H1 (cell line): ENCODE results near the gene KCTD7. TPM values are rescaled to one million over a fixed set of nuclear protein-coding genes. Genes with fewer than 3 reads are reported as not detected.
"Not testable (repeated sequence)": the region's sequence is repeated elsewhere in the genome, so short reads cannot be mapped to it uniquely, and the experiment has no call there.

Experiments used
- CTCF ChIA-PET: fragments of 300-600 bp; sonication (Branson Sonifier 250); formaldehyde crosslinking; loops from one replicate; lab custom pipeline; 2021; ENCODE audit not compliant: partially characterized antibody; lab: Charles Lee
- POLR2A ChIA-PET: fragments of 300-600 bp; sonication (Branson Sonifier 250); formaldehyde crosslinking; loops from one replicate; lab custom pipeline; 2021; ENCODE audit warnings: inconsistent platforms; ENCODE audit not compliant: partially characterized antibody; lab: Charles Lee
- DNase-seq, 2 experiments: peaks; one replicate each; pipeline versions ENCODE4 v3.0.0 to v3.0.0-alpha.2; 2010 to 2022; ENCODE audit warnings: low spot score in 2 of 2, low read depth in 1 of 2, mixed read lengths in 1 of 2
- FAIRE-seq: peaks from 2 replicates; lab custom pipeline; 2011; peaks lifted over from hg19 to GRCh38; lab: Jason Lieb, UNC
- H2AFZ ChIP-seq: 2 replicates; pipeline ENCODE4 v1.8.1; 2012; ENCODE audit warnings: low read length, inconsistent platforms
- H2AK5ac ChIP-seq: 2 replicates; pipeline ENCODE4 v1.6.1; 2013; ENCODE audit warnings: low read depth, low read length
- H2BK120ac ChIP-seq: replicated peaks from 2 replicates; pipeline ENCODE3; 2013; ENCODE audit warnings: low read depth, low read length, inconsistent platforms
- H2BK12ac ChIP-seq: 2 replicates; pipeline ENCODE4 v1.6.1; 2013; ENCODE audit warnings: low read depth, low read length
- H2BK15ac ChIP-seq: 2 replicates; pipeline ENCODE4 v1.6.1; 2013; ENCODE audit warnings: low read length
- H2BK20ac ChIP-seq: 2 replicates; pipeline ENCODE4 v1.6.1; 2013; ENCODE audit warnings: low read length
- H2BK5ac ChIP-seq: 2 replicates; pipeline ENCODE4 v1.6.1; 2013; ENCODE audit warnings: low read depth, low read length
- H3K14ac ChIP-seq: 2 replicates; pipeline ENCODE4 v1.6.1; 2013; ENCODE audit warnings: inconsistent platforms; ENCODE audit not compliant: insufficient read length
- H3K18ac ChIP-seq: 2 replicates; pipeline ENCODE4 v1.6.1; 2013; ENCODE audit warnings: low read length; ENCODE audit errors: extremely low read depth
- H3K23ac ChIP-seq: 2 replicates; pipeline ENCODE4 v1.6.1; 2013; ENCODE audit warnings: inconsistent platforms; ENCODE audit not compliant: insufficient read length
- H3K23me2 ChIP-seq: 2 replicates; pipeline ENCODE4 v1.6.1; 2013; ENCODE audit warnings: low read depth, low read length
- H3K27ac ChIP-seq: 2 replicates; pipeline ENCODE4 v1.6.1; 2011; ENCODE audit warnings: low read depth, low read length, inconsistent platforms
- H3K27me3 ChIP-seq, 4 experiments: replicated peaks in 1 of 4; 1 replicate in 1 of 4; 2 replicates in 3 of 4; pipeline versions ENCODE4 v1.6.1 to v1.8.1; 2011 to 2013; ENCODE audit warnings: low read length in 3 of 4, mild to moderate bottlenecking in 3 of 4, inconsistent platforms in 2 of 4, mixed read lengths in 2 of 4, moderate library complexity in 1 of 4; ENCODE audit not compliant: control insufficient read depth in 3 of 4, insufficient read depth in 3 of 4; ENCODE audit errors: extremely low read depth in 1 of 4
- H3K36me3 ChIP-seq, 4 experiments: 2 replicates each; pipeline versions ENCODE4 v1.6.1 to v1.8.1; 2011 to 2013; ENCODE audit warnings: mild to moderate bottlenecking in 4 of 4, low read length in 3 of 4, moderate library complexity in 2 of 4, control low read depth in 1 of 4, inconsistent platforms in 1 of 4; ENCODE audit not compliant: insufficient read depth in 4 of 4, control insufficient read depth in 2 of 4
- H3K4ac ChIP-seq: replicated peaks from 2 replicates; pipeline ENCODE3; 2013; ENCODE audit warnings: low read length, low read depth, mixed read lengths, inconsistent platforms; ENCODE audit not compliant: insufficient read length
- H3K4me1 ChIP-seq, 4 experiments: replicated peaks in 1 of 4; 1 replicate in 1 of 4; 2 replicates in 3 of 4; pipeline versions ENCODE4 v1.6.1 to v1.8.1; 2011 to 2013; ENCODE audit warnings: low read length in 3 of 4, inconsistent platforms in 2 of 4, mixed read lengths in 1 of 4; ENCODE audit not compliant: insufficient read depth in 4 of 4, control insufficient read depth in 3 of 4
- H3K4me2 ChIP-seq, 2 experiments: 2 replicates each; pipeline versions ENCODE4 v1.6.1 to v1.8.1; 2011 to 2013; ENCODE audit warnings: low read depth in 2 of 2, low read length in 2 of 2, control low read depth in 1 of 2, inconsistent platforms in 1 of 2, mild to moderate bottlenecking in 1 of 2; ENCODE audit not compliant: insufficient read depth in 1 of 2
- H3K4me3 ChIP-seq, 4 experiments: fragments of 200-600, 300-600 bp in 1 of 4; sonication (generic), shearing (Covaris generic), sonication (Bioruptor Twin) in 1 of 4; 2 replicates each; pipeline versions ENCODE4 v1.5.1 to v1.8.1; 2011 to 2016; ENCODE audit warnings: low read length in 4 of 4, low read depth in 3 of 4, control low read depth in 2 of 4, inconsistent platforms in 2 of 4, mild to moderate bottlenecking in 2 of 4, mixed read lengths in 1 of 4, moderate library complexity in 1 of 4; ENCODE audit not compliant: insufficient read depth in 2 of 4; ENCODE audit errors: extremely low read depth in 1 of 4
- H3K56ac ChIP-seq: replicated peaks from 2 replicates; pipeline ENCODE3; 2013; ENCODE audit warnings: low read depth, mild to moderate bottlenecking, mixed read lengths, low read length, inconsistent platforms; ENCODE audit not compliant: insufficient read length
- H3K79me1 ChIP-seq: 2 replicates; pipeline ENCODE4 v1.6.1; 2013; ENCODE audit warnings: low read depth, low read length, control low read depth
- H3K79me2 ChIP-seq, 2 experiments: 2 replicates each; pipeline versions ENCODE4 v1.6.1 to v1.8.1; 2012 to 2013; ENCODE audit warnings: low read length in 2 of 2, mild to moderate bottlenecking in 2 of 2, inconsistent platforms in 1 of 2; ENCODE audit not compliant: insufficient read depth in 2 of 2, control insufficient read depth in 1 of 2
- H3K9ac ChIP-seq, 4 experiments: replicated peaks in 1 of 4; 1 replicate in 1 of 4; 2 replicates in 3 of 4; pipeline versions ENCODE4 v1.6.1 to v1.8.1; 2011 to 2013; ENCODE audit warnings: low read depth in 3 of 4, low read length in 3 of 4, control low read depth in 2 of 4, mild to moderate bottlenecking in 2 of 4, moderate library complexity in 2 of 4, inconsistent platforms in 1 of 4; ENCODE audit errors: extremely low read depth in 1 of 4
- H3K9me3 ChIP-seq, 2 experiments: 2 replicates each; pipeline versions ENCODE4 v1.6.1 to v1.8.1; 2012 to 2013; ENCODE audit warnings: mild to moderate bottlenecking in 2 of 2, moderate library complexity in 2 of 2, control low read depth in 1 of 2, inconsistent platforms in 1 of 2, low read depth in 1 of 2, low read length in 1 of 2, mixed read lengths in 1 of 2; ENCODE audit not compliant: insufficient read depth in 2 of 2
- H4K20me1 ChIP-seq, 2 experiments: replicated peaks in 1 of 2; 2 replicates each; pipeline versions ENCODE3 to v1.8.1; 2011 to 2013; ENCODE audit warnings: inconsistent platforms in 2 of 2, low read length in 2 of 2, mild to moderate bottlenecking in 1 of 2; ENCODE audit not compliant: insufficient read depth in 2 of 2, control insufficient read depth in 1 of 2
- H4K5ac ChIP-seq: 2 replicates; pipeline ENCODE4 v1.6.1; 2013; ENCODE audit warnings: low read length, low read depth, mixed read lengths, inconsistent platforms; ENCODE audit not compliant: insufficient read length
- H4K8ac ChIP-seq: 2 replicates; pipeline ENCODE4 v1.8.0; 2013; ENCODE audit warnings: mild to moderate bottlenecking, moderate library complexity, low read length, inconsistent platforms; ENCODE audit not compliant: insufficient read depth; ENCODE audit errors: extremely low read depth
- H4K91ac ChIP-seq: replicated peaks from 2 replicates; pipeline ENCODE3; 2013; ENCODE audit warnings: low read length, mixed read lengths, inconsistent platforms; ENCODE audit not compliant: insufficient read length
- JUND ChIP-seq: IDR thresholded peaks from 2 replicates; pipeline ENCODE4 v1.6.1; 2011; ENCODE audit warnings: mild to moderate bottlenecking, improper control_type of control experiment, low read length
- KDM1A ChIP-seq: fragments of 200-600, 300-600 bp; sonication (generic); IDR thresholded peaks from 2 replicates; pipeline ENCODE4 v1.7.1; 2016; ENCODE audit warnings: mild to moderate bottlenecking, low read length, borderline replicate concordance
- KDM4A ChIP-seq: IDR thresholded peaks from one replicate; pipeline ENCODE4 v1.7.1; 2012; ENCODE audit warnings: low read depth, mild to moderate bottlenecking, moderate library complexity, low read length, inconsistent platforms; ENCODE audit not compliant: severe bottlenecking
- POLR2AphosphoS5 ChIP-seq: IDR thresholded peaks from 2 replicates; pipeline ENCODE4 v1.6.1; 2011; ENCODE audit warnings: low read depth, low read length
- RXRA ChIP-seq: IDR thresholded peaks from 2 replicates; pipeline ENCODE4 v1.6.1; 2011; ENCODE audit warnings: low read depth, mild to moderate bottlenecking, low read length, moderate library complexity; ENCODE audit not compliant: insufficient read depth
- SP1 ChIP-seq: IDR thresholded peaks from 2 replicates; pipeline ENCODE4 v1.6.1; 2011; ENCODE audit warnings: low read depth, low read length
- SP2 ChIP-seq: IDR thresholded peaks from 2 replicates; pipeline ENCODE4 v1.6.1; 2012; ENCODE audit warnings: mild to moderate bottlenecking, low read length, inconsistent platforms
- TAF7 ChIP-seq: optimal IDR thresholded peaks from 2 replicates; pipeline ENCODE3; 2011; ENCODE audit warnings: low read depth, mild to moderate bottlenecking, inconsistent platforms, low read length, moderate library complexity, borderline replicate concordance
- WGBS, 2 experiments: shearing (Covaris generic) in 1 of 2; methylation state at CpG; one replicate each; pipeline versions ENCODE4 v1.1.6 to v1.1.7; 2013 to 2015; ENCODE audit warnings: low lambda C conversion rate in 2 of 2, mixed read lengths in 2 of 2, inconsistent platforms in 1 of 2, low coverage in 1 of 2, missing lambda C conversion rate in 1 of 2; ENCODE audit not compliant: insufficient replicate concordance in 2 of 2, insufficient coverage in 1 of 2, insufficient read length in 1 of 2; ENCODE audit errors: extremely low coverage in 1 of 2, missing lambda C conversion rate in 1 of 2; 5-methylcytosine and 5-hydroxymethylcytosine counted together
- polyA plus RNA-seq, 7 experiments: library from polyadenylated mRNA; depleted of rRNA in 3 of 7; stranded (reverse) in 5 of 7; unstranded in 2 of 7; fragments of >200 nt in 5 of 7; fragments of 200-250 nt in 2 of 7; gene quantifications; 1 replicate in 5 of 7; 2 replicates in 1 of 7; 4 replicates in 1 of 7; pipeline versions ENCODE4 v1.2.1 to v1.2.3, GENCODE V29; 2011 to 2013; ENCODE audit warnings: missing spikeins in 2 of 7, mixed read lengths in 2 of 7
- total RNA-seq: library from RNA; stranded (reverse); fragmentation: NEBNext Ultra II Directional; extraction: Animal tissue kit (Norgen Biotek cat#: 25700); gene quantifications from 2 replicates; pipeline ENCODE4 v1.2.1, GENCODE V29; 2021

KCTD7 gene
- total and polyA plus RNA-seq, 2 of the 8 experiments (the other 6 are each of a cell fraction or from before 2014, with no cell fraction given) = 8.6 to 11.9 TPM

- no peak for TF ChIP-seq KDM1A
- no peak for TF ChIP-seq JUND
- TF ChIP-seq TAF7 = no peak
- TF ChIP-seq KDM4A = peak; percentile 29
- no peak for TF ChIP-seq SP2
- no peak for TF ChIP-seq RXRA
- TF ChIP-seq POLR2AphosphoS5 = no peak
- no peak for TF ChIP-seq SP1
These were observed 53.8 kb downstream of the KCTD7 start (continued) for GRCh38 chr7:66682350-66683093.

- not testable (repeated sequence) for DNase-seq, H4K20me1 ChIP-seq, FAIRE-seq, H3K56ac ChIP-seq, H3K23me2 ChIP-seq, H4K5ac ChIP-seq, H3K79me2 ChIP-seq, H4K8ac ChIP-seq, H2BK15ac ChIP-seq, H3K27me3 ChIP-seq, H3K23ac ChIP-seq, H2AK5ac ChIP-seq, H3K18ac ChIP-seq, H3K4me1 ChIP-seq, H3K27ac ChIP-seq, H2BK20ac ChIP-seq, H3K79me1 ChIP-seq, H3K4ac ChIP-seq, H2AFZ ChIP-seq, H3K14ac ChIP-seq, H2BK12ac ChIP-seq, H2BK5ac ChIP-seq, H3K9me3 ChIP-seq, H3K9ac ChIP-seq, H3K36me3 ChIP-seq, H2BK120ac ChIP-seq, H4K91ac ChIP-seq
- H3K4me3 ChIP-seq = peak overlapping the region; percentile 75 to 91 (median 78); a peak in 7 of 8 replicates
- 89% methylated on average over 10 of the region's 10 CpGs; no CpG with 5 or more reads in 1 of the 2 experiments for WGBS, 2 experiments
- ChIA-PET CTCF (interaction anchor here (1.4 kb wide), 1 partner anchor 125 kb away, joined by 5 read pairs; no protein-coding TSS in a partner anchor), POLR2A (interaction anchor here (1.7 kb wide), 1 partner anchor 29 kb away, joined by 7 read pairs; no protein-coding TSS in a partner anchor)
- H3K4me2 ChIP-seq = peak overlapping the region; percentile 64 to 71
These were observed 54.6 kb downstream of the KCTD7 start for GRCh38 chr7:66683094-66683769.
